ENCODE results near the gene DCP1A.
"Not testable (repeated sequence)": the region's sequence is repeated elsewhere in the genome, so short reads cannot be mapped to it uniquely, and the experiment has no call there.

The DCP1A gene

GRCh38 chr3:53303549-53303948, 43.8 kb downstream of the DCP1A start:
- TF ChIP-seq CTCF (IDR thresholded peaks at IDR 0.05; ENCODE audit: low read depth, low read length): no peak
- H3K4me3 ChIP-seq (ENCODE audit: low read depth, low read length): no peak overlapping the region

GRCh38 chr3:53300826-53301225, 46.5 kb downstream of the DCP1A start:
- H3K4me3 ChIP-seq (ENCODE audit: low read depth, low read length): no peak overlapping the region
- no peak for TF ChIP-seq CTCF (IDR thresholded peaks at IDR 0.05; ENCODE audit: low read depth, low read length)

GRCh38 chr3:53299611-53300023, 47.7 kb downstream of the DCP1A start:
- not testable (repeated sequence) for H3K4me3 ChIP-seq (ENCODE audit: low read depth, low read length)
- TF ChIP-seq CTCF (IDR thresholded peaks at IDR 0.05; ENCODE audit: low read depth, low read length): peak; percentile 60

GRCh38 chr3:53295410-53295809, 51.9 kb downstream of the DCP1A start:
- TF ChIP-seq CTCF (IDR thresholded peaks at IDR 0.05; ENCODE audit: low read depth, low read length): no peak
- H3K4me3 ChIP-seq (ENCODE audit: low read depth, low read length): no peak overlapping the region

GRCh38 chr3:53293867-53294266, 53.5 kb downstream of the DCP1A start:
- H3K4me3 ChIP-seq (ENCODE audit: low read depth, low read length): no peak overlapping the region
- TF ChIP-seq CTCF (IDR thresholded peaks at IDR 0.05; ENCODE audit: low read depth, low read length): no peak

GRCh38 chr3:53288214-53288613, 59.1 kb downstream of the DCP1A start:
- TF ChIP-seq CTCF (IDR thresholded peaks at IDR 0.05; ENCODE audit: low read depth, low read length): no peak

GRCh38 chr3:53287131-53287629, 60.2 kb downstream of the DCP1A start:
- no peak for TF ChIP-seq CTCF (IDR thresholded peaks at IDR 0.05; ENCODE audit: low read depth, low read length)
- no peak overlapping the region for H3K4me3 ChIP-seq (ENCODE audit: low read depth, low read length)

More at GRCh38 chr3:53288214-53288613, 59.1 kb downstream of the DCP1A start:
- H3K4me3 ChIP-seq (ENCODE audit: low read depth, low read length): no peak overlapping the region

Measured in WI38 (cell line).